ENCODE measurements around the gene GSK3B.
"Not testable (repeated sequence)": the region's sequence is repeated elsewhere in the genome, so short reads cannot be mapped to it uniquely, and the experiment has no call there.

Gene GSK3B

DNA sequence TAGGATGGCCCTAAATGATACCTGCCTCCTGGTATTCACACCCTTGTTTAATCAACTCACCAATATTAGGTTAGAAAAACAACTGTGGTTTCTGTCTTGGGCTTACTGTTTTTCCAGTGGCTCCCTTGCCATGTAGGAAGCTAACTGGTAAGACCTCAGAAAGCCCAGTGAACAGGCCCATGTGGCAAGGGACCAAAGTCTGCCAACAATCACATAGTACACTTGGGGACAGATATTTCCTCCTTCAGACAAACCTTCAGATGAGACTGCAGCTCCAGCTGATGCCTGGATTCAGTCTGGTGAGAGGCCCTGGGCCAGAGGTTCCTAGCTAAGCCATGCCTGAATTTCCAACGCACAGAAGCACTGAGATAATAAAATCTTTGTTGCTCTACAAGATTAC is 96.1 kb downstream of the GSK3B start:
- H3K4me3 ChIP-seq (ENCODE audit: low read depth, low read length) = no peak overlapping the region
- TF ChIP-seq, protein P1, sequence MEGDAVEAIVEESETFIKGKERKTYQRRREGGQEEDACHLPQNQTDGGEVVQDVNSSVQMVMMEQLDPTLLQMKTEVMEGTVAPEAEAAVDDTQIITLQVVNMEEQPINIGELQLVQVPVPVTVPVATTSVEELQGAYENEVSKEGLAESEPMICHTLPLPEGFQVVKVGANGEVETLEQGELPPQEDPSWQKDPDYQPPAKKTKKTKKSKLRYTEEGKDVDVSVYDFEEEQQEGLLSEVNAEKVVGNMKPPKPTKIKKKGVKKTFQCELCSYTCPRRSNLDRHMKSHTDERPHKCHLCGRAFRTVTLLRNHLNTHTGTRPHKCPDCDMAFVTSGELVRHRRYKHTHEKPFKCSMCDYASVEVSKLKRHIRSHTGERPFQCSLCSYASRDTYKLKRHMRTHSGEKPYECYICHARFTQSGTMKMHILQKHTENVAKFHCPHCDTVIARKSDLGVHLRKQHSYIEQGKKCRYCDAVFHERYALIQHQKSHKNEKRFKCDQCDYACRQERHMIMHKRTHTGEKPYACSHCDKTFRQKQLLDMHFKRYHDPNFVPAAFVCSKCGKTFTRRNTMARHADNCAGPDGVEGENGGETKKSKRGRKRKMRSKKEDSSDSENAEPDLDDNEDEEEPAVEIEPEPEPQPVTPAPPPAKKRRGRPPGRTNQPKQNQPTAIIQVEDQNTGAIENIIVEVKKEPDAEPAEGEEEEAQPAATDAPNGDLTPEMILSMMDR (IDR thresholded peaks at IDR 0.05; ENCODE audit: insufficient read depth, low read depth, low read length, missing control alignments) = no peak
- no peak for DNase-seq (ENCODE audit: low read depth)

DNA sequence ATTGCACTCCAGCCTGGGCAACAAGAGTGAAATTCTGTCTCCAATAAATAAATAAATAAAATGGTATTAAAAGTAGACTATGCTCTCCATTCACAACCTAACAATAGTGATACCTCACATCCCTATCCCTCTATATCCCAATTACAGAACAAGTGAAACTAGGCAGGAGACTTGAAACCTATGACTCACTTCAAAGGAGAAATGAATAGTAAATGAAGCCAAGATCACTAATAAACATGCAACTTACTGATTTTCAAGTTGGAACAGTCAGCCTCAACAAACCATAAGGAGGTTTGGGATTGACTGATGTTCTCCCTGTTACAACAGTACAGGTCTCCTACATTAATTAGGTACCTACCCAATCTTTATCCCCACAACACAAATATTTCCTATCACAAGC is 103.4 kb downstream of the GSK3B start:
- DNase-seq (ENCODE audit: low read depth) = no peak
- TF ChIP-seq, protein P1 (IDR thresholded peaks at IDR 0.05; ENCODE audit: insufficient read depth, low read depth, low read length, missing control alignments) = no peak
- H3K4me3 ChIP-seq (ENCODE audit: low read depth, low read length) = no peak overlapping the region

DNA sequence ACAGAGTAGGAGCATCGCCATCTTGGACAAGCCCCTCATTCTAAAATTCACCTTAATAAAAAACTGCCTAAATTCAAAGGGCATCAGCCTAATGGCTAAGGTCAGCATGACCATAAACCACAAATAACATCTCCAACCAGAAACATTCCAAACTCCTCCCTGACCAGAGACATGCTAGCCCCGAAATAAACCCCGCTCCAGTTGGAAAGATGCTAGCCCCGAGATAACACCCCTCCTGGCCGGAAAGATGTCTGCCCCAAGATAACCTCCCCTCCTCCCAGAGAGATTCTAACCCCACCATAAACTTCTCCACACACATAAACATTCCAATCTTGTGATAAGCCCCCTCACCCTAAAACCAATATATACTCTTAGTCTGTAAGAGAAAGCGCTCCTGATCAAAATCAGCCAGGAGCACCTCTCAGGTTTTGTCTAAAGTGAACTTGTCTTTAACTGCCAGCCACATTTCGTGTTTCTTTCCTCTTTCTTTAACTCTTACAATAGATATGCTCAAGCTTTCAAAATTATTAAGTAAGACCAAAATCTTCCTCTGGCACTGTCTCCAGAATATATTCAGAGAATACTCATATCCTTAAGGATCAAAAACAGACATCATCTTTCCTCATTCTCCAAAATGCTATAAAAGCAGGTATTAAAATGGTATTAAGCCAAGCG is 104.1 kb downstream of the GSK3B start:
- H3K4me3 ChIP-seq (ENCODE audit: low read depth, low read length) = no peak overlapping the region
- TF ChIP-seq, protein P1 (IDR thresholded peaks at IDR 0.05; ENCODE audit: insufficient read depth, low read depth, low read length, missing control alignments) = no peak
- DNase-seq (ENCODE audit: low read depth) = no peak

DNA sequence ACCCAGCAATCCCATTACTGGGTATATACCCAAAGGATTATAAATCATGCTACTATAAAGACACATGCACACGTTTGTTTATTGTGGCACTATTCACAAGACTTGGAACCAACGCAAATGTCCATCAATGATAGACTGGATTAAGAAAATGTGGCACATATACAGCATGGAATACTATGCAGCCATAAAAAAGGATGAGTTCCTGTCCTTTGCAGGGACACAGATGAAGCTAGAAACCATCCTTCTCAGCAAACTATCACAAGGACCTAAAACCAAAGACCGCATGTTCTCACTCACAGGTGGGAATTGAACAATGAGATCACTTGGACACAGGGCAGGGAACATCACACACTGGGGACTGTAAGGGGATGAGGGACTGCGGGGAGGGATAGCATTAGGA is 107.4 kb downstream of the GSK3B start:
- DNase-seq (ENCODE audit: low read depth); H3K4me3 ChIP-seq (ENCODE audit: low read depth, low read length): not testable (repeated sequence)

DNA sequence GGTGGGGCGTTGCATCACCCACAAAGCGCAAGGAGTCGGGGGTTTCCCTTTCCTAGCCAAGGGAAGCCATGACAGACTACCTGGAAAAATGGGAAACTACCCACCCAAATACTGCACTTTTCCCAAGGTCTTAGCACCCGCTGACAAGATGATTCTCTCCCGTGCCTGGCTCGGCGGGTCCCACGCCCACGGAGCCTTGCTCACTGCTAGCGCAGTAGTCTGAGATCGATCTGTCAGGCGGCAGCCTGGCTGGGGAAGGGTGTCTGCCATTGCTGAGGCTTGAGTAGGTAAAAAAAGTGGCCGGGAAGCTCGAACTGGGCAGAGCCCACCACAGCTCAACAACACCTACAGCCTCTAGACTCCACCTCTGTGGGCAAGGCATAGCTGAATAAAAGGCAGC is 112.9 kb downstream of the GSK3B start:
- TF ChIP-seq, protein P1 (IDR thresholded peaks at IDR 0.05; ENCODE audit: insufficient read depth, low read depth, low read length, missing control alignments) = no peak
- DNase-seq (ENCODE audit: low read depth) = no peak
- H3K4me3 ChIP-seq (ENCODE audit: low read depth, low read length) = no peak overlapping the region

DNA sequence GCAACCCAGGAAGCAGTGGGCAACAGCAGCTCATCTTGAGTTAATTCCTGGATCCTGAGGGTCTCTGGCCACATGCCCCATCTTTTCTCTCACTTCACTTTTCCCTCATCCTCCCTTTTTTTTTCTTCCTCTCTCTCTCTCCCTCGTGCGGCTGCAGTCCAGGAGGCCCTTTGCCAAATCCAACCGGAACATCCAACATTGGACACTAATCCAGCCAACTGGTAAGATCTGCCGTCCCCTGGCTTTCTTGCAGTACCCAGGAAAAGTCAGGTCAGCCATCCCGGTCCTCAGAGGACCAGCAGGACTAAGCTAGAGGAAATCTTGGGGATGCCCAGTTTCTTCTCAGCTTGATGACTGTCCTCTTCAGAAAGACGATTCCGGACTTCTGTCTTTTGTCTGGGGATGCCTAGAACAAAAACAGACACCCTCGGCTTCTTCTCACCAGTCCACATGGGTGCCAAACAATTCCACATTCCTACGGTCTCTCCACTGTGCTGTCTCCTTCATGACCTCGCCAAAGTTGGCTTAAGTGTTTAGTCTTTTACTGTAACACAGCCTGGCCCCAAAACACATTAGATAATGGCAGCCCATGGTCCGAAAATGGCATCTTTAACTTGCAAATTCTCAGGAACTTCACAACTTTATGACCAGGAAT is 115.6 kb downstream of the GSK3B start:
- TF ChIP-seq, protein P1 (IDR thresholded peaks at IDR 0.05; ENCODE audit: insufficient read depth, low read depth, low read length, missing control alignments) = no peak
- no peak for DNase-seq (ENCODE audit: low read depth)

DNA sequence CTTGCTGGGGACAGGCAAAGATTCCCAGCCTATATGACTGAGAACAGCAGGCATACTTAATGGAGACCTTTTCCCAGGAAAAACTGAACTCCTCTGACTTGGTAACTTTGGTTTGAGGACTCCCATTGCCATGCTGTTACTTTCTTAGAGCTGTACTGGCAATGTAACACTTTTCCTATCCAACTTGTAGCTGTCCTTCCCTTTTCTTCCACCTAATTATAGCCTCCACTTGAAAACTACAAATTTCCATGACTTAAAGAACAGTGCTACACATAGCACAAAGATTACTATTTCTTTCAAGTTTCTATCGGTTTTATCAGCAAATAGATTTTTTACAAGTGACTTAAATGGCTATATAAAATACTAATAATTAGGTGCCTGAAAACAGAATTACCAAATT is 116.9 kb downstream of the GSK3B start:
- TF ChIP-seq, protein P1 (IDR thresholded peaks at IDR 0.05; ENCODE audit: insufficient read depth, low read depth, low read length, missing control alignments) = no peak
- H3K4me3 ChIP-seq (ENCODE audit: low read depth, low read length) = no peak overlapping the region
- DNase-seq (ENCODE audit: low read depth) = no peak

More for the DNA sequence above, 115.6 kb downstream of the GSK3B start:
- no peak overlapping the region for H3K4me3 ChIP-seq (ENCODE audit: low read depth, low read length)
